ENCODE data around the gene SAMD8. TPM values are rescaled to one million over a fixed set of nuclear protein-coding genes. Genes with fewer than 3 reads are reported as not detected.

Gene SAMD8
- total RNA-seq, 4 donors from 2014 or later: 18.5 to 36.0 (median 24.6) TPM

DNA sequence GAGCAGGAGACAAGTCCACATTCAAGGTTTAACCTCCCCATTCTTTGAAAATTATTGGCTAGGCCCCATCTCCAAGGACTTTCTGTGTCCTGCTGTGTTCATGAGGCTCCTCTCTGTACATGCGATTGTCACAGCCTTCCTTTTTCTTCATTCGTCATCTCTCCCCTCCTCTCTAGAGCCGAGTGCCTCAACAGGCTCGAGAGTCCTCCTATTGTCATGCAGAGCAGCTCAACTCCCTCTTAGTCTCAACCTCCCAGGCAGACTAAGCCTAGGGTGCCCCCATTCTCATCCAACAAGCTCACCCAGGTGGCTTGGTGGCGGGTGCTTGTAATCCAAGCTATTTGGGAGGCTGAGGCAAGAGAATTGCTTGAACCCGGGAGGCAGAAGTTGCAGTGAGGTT is 35.1 kb upstream of the SAMD8 start:
- Histone ChIP-seq H3K4me3 (no peak overlapping the region), H3K27me3 (peaks cover 0 to 32% (median 0%) of the 10 kb centered on the region in 4 donors), H3K9me3 (no peaks in the 10 kb centered on the region), H3K36me3 (no peaks in the 10 kb centered on the region), H3K27ac (no peak overlapping the region), H3K4me1 (peaks cover 0 to 6% (median 0%) of the 10 kb centered on the region in 3 donors)
- TF ChIP-seq, protein P1, sequence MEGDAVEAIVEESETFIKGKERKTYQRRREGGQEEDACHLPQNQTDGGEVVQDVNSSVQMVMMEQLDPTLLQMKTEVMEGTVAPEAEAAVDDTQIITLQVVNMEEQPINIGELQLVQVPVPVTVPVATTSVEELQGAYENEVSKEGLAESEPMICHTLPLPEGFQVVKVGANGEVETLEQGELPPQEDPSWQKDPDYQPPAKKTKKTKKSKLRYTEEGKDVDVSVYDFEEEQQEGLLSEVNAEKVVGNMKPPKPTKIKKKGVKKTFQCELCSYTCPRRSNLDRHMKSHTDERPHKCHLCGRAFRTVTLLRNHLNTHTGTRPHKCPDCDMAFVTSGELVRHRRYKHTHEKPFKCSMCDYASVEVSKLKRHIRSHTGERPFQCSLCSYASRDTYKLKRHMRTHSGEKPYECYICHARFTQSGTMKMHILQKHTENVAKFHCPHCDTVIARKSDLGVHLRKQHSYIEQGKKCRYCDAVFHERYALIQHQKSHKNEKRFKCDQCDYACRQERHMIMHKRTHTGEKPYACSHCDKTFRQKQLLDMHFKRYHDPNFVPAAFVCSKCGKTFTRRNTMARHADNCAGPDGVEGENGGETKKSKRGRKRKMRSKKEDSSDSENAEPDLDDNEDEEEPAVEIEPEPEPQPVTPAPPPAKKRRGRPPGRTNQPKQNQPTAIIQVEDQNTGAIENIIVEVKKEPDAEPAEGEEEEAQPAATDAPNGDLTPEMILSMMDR (IDR thresholded peaks at IDR 0.05): no peak
- TF ChIP-seq POLR2A (IDR thresholded peaks at IDR 0.05): no peak
- no peak for DNase-seq
- 85 to 89% methylated on average over 3 to 4 of the region's 6 CpGs for WGBS, 2 donors
- intact Hi-C loops (cut with DNase I): no loop called here

DNA sequence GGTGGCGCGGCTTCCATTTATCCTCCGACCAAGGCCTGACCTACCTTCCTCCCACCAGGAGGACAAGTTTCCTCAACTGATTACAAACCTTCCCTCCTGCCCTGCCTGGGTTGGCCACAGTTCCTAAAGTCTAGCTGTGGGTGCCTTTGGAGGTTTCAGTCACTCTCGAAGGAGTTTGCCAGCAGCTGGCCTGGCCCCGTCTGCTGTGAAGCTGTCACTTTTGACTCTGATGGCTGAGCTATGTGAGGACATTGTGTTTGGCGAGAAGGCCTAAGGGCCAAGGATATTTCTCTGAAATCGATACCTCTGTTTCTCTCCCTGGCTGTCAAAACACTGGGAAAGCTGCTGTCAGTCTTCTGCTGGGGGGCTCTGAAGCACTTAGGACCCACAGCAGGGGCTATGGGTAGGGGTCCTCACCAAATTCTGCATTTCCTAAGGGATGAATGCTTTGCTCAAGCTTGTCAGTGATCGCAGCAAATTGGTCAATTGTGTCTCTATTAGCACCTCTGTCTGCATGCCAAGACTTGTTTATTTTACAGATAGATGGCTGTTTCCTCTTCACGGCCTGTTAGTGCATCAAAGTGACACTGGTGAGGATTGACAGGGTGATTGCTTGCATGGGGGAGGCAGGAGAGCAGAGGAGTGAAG is 31.9 kb upstream of the SAMD8 start:
- H3K9me3 ChIP-seq: no peaks in the 10 kb centered on the region

DNA sequence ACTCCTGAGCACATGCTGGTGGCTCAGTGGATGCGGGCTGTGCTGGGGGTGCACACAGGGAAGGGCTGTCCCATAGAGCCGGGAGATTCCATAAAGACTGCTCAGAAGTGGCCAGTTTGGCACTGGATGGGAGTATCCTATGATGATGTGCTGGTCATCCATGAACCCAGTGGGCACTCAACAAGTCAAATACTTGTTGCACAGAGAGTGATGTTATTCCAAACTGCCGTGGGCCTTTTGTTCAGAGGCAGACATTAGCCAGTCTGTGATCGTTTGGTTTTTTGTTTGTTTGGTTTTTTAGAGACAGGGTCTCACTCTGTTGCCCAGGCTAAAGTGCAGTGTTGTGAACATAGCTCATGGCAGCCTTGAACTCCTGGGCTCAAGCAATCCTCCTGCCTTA is 30.9 kb upstream of the SAMD8 start:
- Histone ChIP-seq H3K27ac (no peak overlapping the region), H3K9me3 (no peaks in the 10 kb centered on the region), H3K4me3 (no peak overlapping the region), H3K4me1 (peaks cover 0 to 19% (median 0%) of the 10 kb centered on the region in 3 donors), H3K27me3 (peaks cover 0 to 45% (median 0%) of the 10 kb centered on the region in 4 donors), H3K36me3 (no peaks in the 10 kb centered on the region)
- intact Hi-C loops (cut with DNase I): no loop called here
- no peak for DNase-seq
- TF ChIP-seq, protein P1 (IDR thresholded peaks at IDR 0.05): no peak
- TF ChIP-seq POLR2A (IDR thresholded peaks at IDR 0.05): no peak
- 81 to 94% methylated on average over 4 of the region's 4 CpGs for WGBS, 2 donors

More for the DNA sequence above, 31.9 kb upstream of the SAMD8 start:
- H3K4me1 ChIP-seq: peaks cover 0 to 19% (median 0%) of the 10 kb centered on the region in 3 donors
- no peaks in the 10 kb centered on the region for H3K36me3 ChIP-seq
- no peak overlapping the region for H3K4me3 ChIP-seq
- no peak for TF ChIP-seq POLR2A (IDR thresholded peaks at IDR 0.05)
- TF ChIP-seq, protein P1 (IDR thresholded peaks at IDR 0.05): no peak
- H3K27ac ChIP-seq: no peak overlapping the region
- peaks cover 0 to 44% (median 0%) of the 10 kb centered on the region in 4 donors for H3K27me3 ChIP-seq
- WGBS, 2 donors: 61 to 77% methylated on average over 5 to 9 of the region's 9 CpGs
- DNase-seq: no peak
- intact Hi-C loops (cut with DNase I): no loop called here

DNA sequence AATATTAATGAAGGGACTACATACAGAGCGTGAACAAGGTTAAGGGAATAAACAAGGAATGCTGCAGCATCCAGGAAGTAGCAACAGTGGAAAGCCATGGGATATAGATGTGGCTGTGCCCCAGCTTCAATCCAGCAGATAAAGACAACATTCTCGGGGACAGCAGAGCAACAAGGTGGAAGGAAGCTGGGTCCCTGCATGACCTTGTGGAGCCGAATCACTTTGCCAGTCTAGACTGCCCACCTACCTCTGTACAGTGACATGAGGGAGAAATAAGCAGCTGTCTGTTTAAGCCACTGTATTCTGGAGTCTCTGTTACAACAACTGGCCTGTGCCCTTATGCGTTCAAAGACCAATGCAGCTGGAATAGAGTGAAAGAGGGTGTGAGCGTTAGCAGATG is 30.1 kb upstream of the SAMD8 start:
- H3K4me1 ChIP-seq: peaks cover 0 to 19% (median 0%) of the 10 kb centered on the region in 3 donors
- no peaks in the 10 kb centered on the region for H3K36me3 ChIP-seq
- intact Hi-C loops (cut with DNase I): no loop called here
- no peak overlapping the region for H3K27ac ChIP-seq
- WGBS, 2 donors: 87 to 94% methylated on average over 4 to 5 of the region's 5 CpGs
- H3K27me3 ChIP-seq: peaks cover 0 to 47% (median 0%) of the 10 kb centered on the region in 4 donors
- TF ChIP-seq, protein P1 (IDR thresholded peaks at IDR 0.05): no peak
- TF ChIP-seq POLR2A (IDR thresholded peaks at IDR 0.05): no peak
- DNase-seq: no peak
- H3K9me3 ChIP-seq: no peaks in the 10 kb centered on the region
- H3K4me3 ChIP-seq: no peak overlapping the region

DNA sequence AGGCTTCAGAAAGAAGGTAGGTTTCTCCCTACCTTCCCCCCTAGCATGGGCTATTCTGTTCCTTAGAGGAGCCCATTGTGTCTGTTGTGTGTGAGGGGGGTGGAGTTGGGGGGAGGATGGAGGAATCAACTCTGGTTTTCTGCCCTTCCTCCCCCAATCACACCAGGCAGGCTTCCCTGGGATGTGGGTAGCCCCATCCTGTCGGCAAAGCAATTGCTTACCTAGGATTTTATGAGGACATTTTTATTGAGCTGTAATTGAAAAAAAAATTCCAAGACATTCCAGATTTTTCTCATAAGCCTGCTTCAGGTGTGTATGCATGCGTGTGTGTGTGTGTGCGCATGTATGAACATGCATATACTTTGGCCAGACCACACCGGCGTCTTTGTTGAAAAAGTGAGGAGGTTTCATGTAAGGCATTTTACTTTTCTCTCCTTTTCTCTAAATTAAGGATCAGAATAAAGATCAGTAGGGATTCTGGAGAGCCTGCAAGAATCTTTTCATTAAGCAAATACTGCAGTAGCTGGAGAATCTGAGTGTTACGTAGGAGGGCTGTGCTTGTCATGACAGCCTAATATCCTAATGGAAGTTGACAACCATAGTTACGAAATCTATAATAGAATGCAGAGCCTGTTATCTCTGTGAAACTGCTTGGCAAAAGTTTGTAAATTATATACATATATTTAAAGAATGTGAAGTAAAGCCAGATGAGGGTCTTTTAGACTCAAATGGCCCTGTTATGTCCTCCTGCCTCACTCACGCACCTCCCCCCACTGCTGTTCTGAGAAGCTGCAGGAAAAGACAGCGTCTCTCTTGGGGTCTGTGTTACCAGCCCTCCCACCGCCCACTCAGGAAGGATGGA is 27.3 kb upstream of the SAMD8 start:
- Histone ChIP-seq H3K36me3 (no peaks in the 10 kb centered on the region), H3K27me3 (peaks cover 0 to 57% (median 0%) of the 10 kb centered on the region in 4 donors), H3K4me1 (peaks cover 0 to 19% (median 0%) of the 10 kb centered on the region in 3 donors), H3K9me3 (no peaks in the 10 kb centered on the region), H3K27ac (no peak overlapping the region), H3K4me3 (no peak overlapping the region)
- no peak for DNase-seq
- TF ChIP-seq POLR2A (IDR thresholded peaks at IDR 0.05): no peak
- TF ChIP-seq, protein P1 (IDR thresholded peaks at IDR 0.05): no peak
- WGBS, 2 donors: 59% methylated on average over 10 of the region's 10 CpGs
- intact Hi-C loops (cut with DNase I): no loop called here
